Caco-2 (cell line): ENCODE measurements around the gene ZCCHC3. TPM values are rescaled to one million over a fixed set of nuclear protein-coding genes. Genes with fewer than 3 reads are reported as not detected.
"Not testable (repeated sequence)": the region's sequence is repeated elsewhere in the genome, so short reads cannot be mapped to it uniquely, and the experiment has no call there.

ENCODE experiments used
- BruUV-seq: library from RNA; stranded (reverse); fragments of 400-500 nt; replicated peaks from 2 replicates; lab custom pipeline; 2021; lab: Mats Ljungman, UMichigan
- CTCF ChIA-PET: fragments of 300-600 bp; sonication (Branson Sonifier 250); formaldehyde crosslinking; loops from one replicate; lab custom pipeline; 2022; ENCODE audit warnings: antibody characterized with exemption; lab: Charles Lee
- POLR2A ChIA-PET: fragments of 300-600 bp; sonication (Branson Sonifier 250); formaldehyde crosslinking; loops from one replicate; lab custom pipeline; 2022; ENCODE audit warnings: antibody characterized with exemption; lab: Charles Lee
- DNase-seq, 2 experiments: peaks; one replicate each; pipeline versions ENCODE4 v3.0.0 to v3.0.0-alpha.2; 2020 to 2022
- H3K27me3 ChIP-seq: replicated peaks from 2 replicates; pipeline ENCODE4 v1.6.0; 2011; ENCODE audit warnings: low read length; ENCODE audit not compliant: control insufficient read depth, insufficient read depth
- H3K36me3 ChIP-seq: 2 replicates; pipeline ENCODE4 v1.5.1; 2011; ENCODE audit warnings: low read length; ENCODE audit not compliant: control insufficient read depth, insufficient read depth
- H3K4me1 ChIP-seq: fragments of 250-450 bp; sonication (Bioruptor Pico); 2 replicates; pipeline ENCODE4 v1.5.1; 2020; ENCODE audit warnings: mild to moderate bottlenecking
- H3K4me3 ChIP-seq: 2 replicates; pipeline ENCODE4 v1.5.1; 2011; ENCODE audit warnings: low read depth, mild to moderate bottlenecking, control low read depth, low read length
- H3K9me3 ChIP-seq: fragments of 250-450 bp; sonication (Bioruptor Pico); 2 replicates; pipeline ENCODE4 v1.5.1; 2020; ENCODE audit warnings: mild to moderate bottlenecking, moderate library complexity
- H3K27ac Mint-ChIP-seq: one replicate; pipeline ENCODE4 v1.8.0; 2022; ENCODE audit warnings: mixed read lengths; ENCODE audit not compliant: unreplicated experiment
- H3K27me3 Mint-ChIP-seq: one replicate; pipeline ENCODE4 v1.8.0; 2022; ENCODE audit warnings: mixed read lengths; ENCODE audit not compliant: insufficient read depth, unreplicated experiment
- H3K36me3 Mint-ChIP-seq: one replicate; pipeline ENCODE4 v1.8.0; 2022; ENCODE audit warnings: mild to moderate bottlenecking, mixed read lengths; ENCODE audit not compliant: insufficient read depth, unreplicated experiment
- H3K4me1 Mint-ChIP-seq: one replicate; pipeline ENCODE4 v1.8.0; 2022; ENCODE audit warnings: low read depth, mixed read lengths; ENCODE audit not compliant: unreplicated experiment
- H3K4me3 Mint-ChIP-seq: one replicate; pipeline ENCODE4 v1.8.0; 2022; ENCODE audit warnings: mild to moderate bottlenecking, moderate library complexity, mixed read lengths; ENCODE audit not compliant: unreplicated experiment
- H3K9me3 Mint-ChIP-seq: one replicate; pipeline ENCODE4 v1.8.0; 2022; ENCODE audit warnings: mixed read lengths; ENCODE audit not compliant: unreplicated experiment
- CTCF ChIP-seq, 2 experiments: fragments of 200-600 bp in 1 of 2; IDR thresholded peaks; 1 replicate in 1 of 2; 2 replicates in 1 of 2; pipeline versions ENCODE4 v1.5.1 to v1.8.0; 2011 to 2022; ENCODE audit warnings: antibody characterized with exemption in 1 of 2, control low read depth in 1 of 2, inconsistent platforms in 1 of 2, low read depth in 1 of 2, low read length in 1 of 2, mild to moderate bottlenecking in 1 of 2, moderate library complexity in 1 of 2; ENCODE audit not compliant: insufficient read depth in 1 of 2, severe bottlenecking in 1 of 2, unreplicated experiment in 1 of 2
- intact Hi-C: fragments of 100-400 bp; cut with micrococcal nuclease; formaldehyde crosslinking; loops from one replicate; pipeline ENCODE4 v1.10.0; 2022; ENCODE audit not compliant: unreplicated experiment
- total RNA-seq: library from RNA; stranded (reverse); gene quantifications from 2 replicates; pipeline ENCODE4 v1.2.3, GENCODE V29; 2022

ZCCHC3 gene
- total RNA-seq, 1 experiment from 2014 or later = 37.2 TPM

DNA sequence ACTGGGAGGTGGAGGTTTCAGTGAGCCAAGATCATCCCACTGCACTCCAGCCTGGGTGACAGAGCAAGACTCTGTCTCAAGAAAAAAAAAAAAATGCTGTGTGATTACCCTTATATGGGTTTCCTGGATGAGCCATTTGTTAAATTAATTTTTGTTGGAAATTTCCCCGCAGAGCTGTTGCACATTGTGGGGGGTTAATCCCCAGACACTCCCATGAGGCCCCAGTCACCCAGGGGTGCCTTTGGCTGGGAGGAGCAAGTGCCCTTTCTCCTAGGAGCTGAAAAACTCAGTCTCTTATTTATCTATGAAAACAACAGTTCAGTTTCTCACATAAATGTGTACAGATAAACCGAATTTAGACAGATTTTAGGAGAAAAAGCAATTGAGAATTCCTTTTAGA is 44.6 kb upstream of the ZCCHC3 start:
- Histone ChIP-seq H3K9me3 (peaks cover 34% of the 10 kb centered on the region), H3K4me3 (no peak overlapping the region), H3K27me3 (no peaks in the 10 kb centered on the region), H3K4me1 (peaks cover 16% of the 10 kb centered on the region), H3K36me3 (no peaks in the 10 kb centered on the region)
- ChIA-PET CTCF (interaction anchor here (0.8 kb wide), 1 partner anchor 13 kb away, joined by 3 read pairs; no protein-coding TSS in a partner anchor), POLR2A (no interaction called here)
- Mint-ChIP-seq H3K4me1 (no peaks in the 10 kb centered on the region), H3K27ac (peak overlapping the region; percentile 53), H3K27me3 (no peaks in the 10 kb centered on the region), H3K36me3 (no peaks in the 10 kb centered on the region), H3K4me3 (no peak overlapping the region), H3K9me3 (peaks cover 23% of the 10 kb centered on the region)
- no TSS peak for BruUV-seq
- no peak for DNase-seq
- intact Hi-C loops = no loop called here
- no peak for TF ChIP-seq CTCF (IDR thresholded peaks at IDR 0.05; ENCODE audit: insufficient read depth in 1 of 2, low read depth in 1 of 2, low read length in 1 of 2, severe bottlenecking in 1 of 2, unreplicated experiment in 1 of 2)

GRCh38 chr20:253447-253846 is 43.9 kb upstream of the ZCCHC3 start:
- POLR2A ChIA-PET, BruUV-seq, H3K4me3 Mint-ChIP-seq, H3K36me3 Mint-ChIP-seq, H3K27me3 Mint-ChIP-seq, intact Hi-C loops, H3K36me3 ChIP-seq, H3K4me3 ChIP-seq, H3K4me1 Mint-ChIP-seq, H3K27me3 ChIP-seq: not testable (repeated sequence)
- H3K4me1 ChIP-seq = peaks cover 16% of the 10 kb centered on the region
- CTCF ChIA-PET = interaction anchor here (0.8 kb wide), 1 partner anchor 13 kb away, joined by 3 read pairs; no protein-coding TSS in a partner anchor
- H3K9me3 ChIP-seq = peaks cover 30% of the 10 kb centered on the region
- Mint-ChIP-seq H3K9me3 (peaks cover 23% of the 10 kb centered on the region), H3K27ac (peak overlapping the region; percentile 53)
- peak; percentile 68 to 76 for DNase-seq

- Histone ChIP-seq H3K27me3 (no peaks in the 10 kb centered on the region), H3K4me3 (no peak within 1 kb of the TSS), H3K36me3 (no peaks in the 10 kb centered on the region), H3K4me1 (peaks cover 8% of the 10 kb centered on the region), H3K9me3 (peaks cover 18% of the 10 kb centered on the region)
- no peaks in the 10 kb centered on the region for H3K27me3 Mint-ChIP-seq
- no peak within 1 kb of the TSS for H3K4me3 Mint-ChIP-seq
- DNase-seq = no peak
- H3K9me3 Mint-ChIP-seq = peaks cover 11% of the 10 kb centered on the region
- POLR2A ChIA-PET = no interaction called here
- CTCF ChIA-PET = no interaction called here
- no TSS peak for BruUV-seq
- intact Hi-C loops = no loop called here
- no peaks in the 10 kb centered on the region for H3K4me1 Mint-ChIP-seq
- H3K36me3 Mint-ChIP-seq = no peaks in the 10 kb centered on the region
- no peak within 1 kb of the TSS for H3K27ac Mint-ChIP-seq
- TF ChIP-seq CTCF (IDR thresholded peaks at IDR 0.05; ENCODE audit: insufficient read depth in 1 of 2, low read depth in 1 of 2, low read length in 1 of 2, severe bottlenecking in 1 of 2, unreplicated experiment in 1 of 2) = no peak
These were observed 40.0 kb upstream of the ZCCHC3 start, which contains the start of gene DEFB132 for GRCh38 chr20:257419-257818. Gene DEFB132 (plus strand): TSS chr20:257724. CDS start chr20:257779, 55 bp downstream.
